ENCODE measurements around the gene PLCD4. TPM values are rescaled to one million over a fixed set of nuclear protein-coding genes. Genes with fewer than 3 reads are reported as not detected.

The PLCD4 gene
- total RNA-seq, 1 donor from 2014 or later: 0.93 TPM

- no peak for DNase-seq (ENCODE audit: extremely low read depth, low read depth, low spot score)
Measured at GRCh38 chr2:218662377-218662776, 54.7 kb downstream of the PLCD4 start.

- DNase-seq (ENCODE audit: extremely low read depth, low read depth, low spot score): no peak
Measured at GRCh38 chr2:218662827-218663226, 55.1 kb downstream of the PLCD4 start.

GRCh38 chr2:218663901-218664300 lies 56.2 kb downstream of the PLCD4 start:
- no peak for DNase-seq (ENCODE audit: extremely low read depth, low read depth, low spot score)

GRCh38 chr2:218664653-218665052 lies 57.0 kb downstream of the PLCD4 start:
- DNase-seq (ENCODE audit: extremely low read depth, low read depth, low spot score): no peak

GRCh38 chr2:218671097-218671653 lies 63.5 kb downstream of the PLCD4 start:
- no peak for DNase-seq (ENCODE audit: extremely low read depth, low read depth, low spot score)

- no peak for DNase-seq (ENCODE audit: extremely low read depth, low read depth, low spot score)
Measured at GRCh38 chr2:218671654-218672566, 64.2 kb downstream of the PLCD4 start, which contains the start of the genes RNF25 and STK36. Gene RNF25, minus strand, starts transcription at chr2:218672002. Its CDS starts 32 bp downstream, at chr2:218671970. Gene STK36, plus strand, starts transcription at chr2:218672086. Its CDS starts 744 bp downstream, at chr2:218672830.

GRCh38 chr2:218679119-218679518 lies 71.4 kb downstream of the PLCD4 start:
- no peak for DNase-seq (ENCODE audit: extremely low read depth, low read depth, low spot score)

GRCh38 chr2:218680061-218680460 lies 72.4 kb downstream of the PLCD4 start:
- DNase-seq (ENCODE audit: extremely low read depth, low read depth, low spot score): no peak

Other genes starting within 250 kb of the PLCD4 start
- gene SLC11A1, start 225.6 kb upstream of the PLCD4 start, total RNA-seq: 0.05 TPM in 1 of 2 replicates, not detected in the other
- gene CTDSP1, start 208.0 kb upstream of the PLCD4 start, total RNA-seq: 58.7 and 72.6 TPM in 2 replicates
- not detected in 2 replicates for gene VIL1, start 188.8 kb upstream of the PLCD4 start, total RNA-seq
- gene USP37, start 39.5 kb upstream of the PLCD4 start, total RNA-seq: 6.9 and 7.6 TPM in 2 replicates
- 50.9 and 72.8 TPM in 2 replicates for gene CNOT9, start 39.1 kb upstream of the PLCD4 start, total RNA-seq
- 22.4 and 28.7 TPM in 2 replicates for gene ZNF142, start 51.7 kb downstream of the PLCD4 start, total RNA-seq
- 30.9 and 37.6 TPM in 2 replicates for gene BCS1L, start 51.8 kb downstream of the PLCD4 start, total RNA-seq
- 24.0 and 25.9 TPM in 2 replicates for gene RNF25, start 64.1 kb downstream of the PLCD4 start, total RNA-seq
- 26.3 and 27.6 TPM in 2 replicates for gene STK36, start 64.2 kb downstream of the PLCD4 start, total RNA-seq
- 14.8 and 21.1 TPM in 2 replicates for gene TTLL4, start 102.9 kb downstream of the PLCD4 start, total RNA-seq
- 15.8 and 24.0 TPM in 2 replicates for gene CYP27A1, start 174.2 kb downstream of the PLCD4 start, total RNA-seq
- gene PRKAG3, start 223.9 kb downstream of the PLCD4 start, total RNA-seq: not detected in 2 replicates

All from glomerular endothelial cell (primary cell).